ENCODE data around the gene KLF11.

DNA sequence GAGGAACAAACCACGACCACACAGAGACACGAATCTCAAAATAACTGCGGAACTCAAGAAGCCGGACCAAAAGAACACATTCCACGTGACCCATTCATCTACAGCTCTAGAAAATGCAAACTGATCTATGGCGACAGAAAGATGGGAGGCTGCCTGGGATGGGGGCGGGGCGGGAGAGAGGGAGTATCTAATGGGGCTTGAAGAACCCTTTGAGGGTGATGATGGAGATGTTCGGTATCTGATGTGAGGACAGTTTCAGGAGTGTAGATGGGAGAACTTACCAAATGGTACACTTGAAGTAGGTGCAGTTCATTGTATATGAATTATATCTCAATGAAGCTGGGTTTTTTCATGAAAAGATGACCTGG, 34.6 kb upstream of the KLF11 start:
- TF ChIP-seq, protein P1, sequence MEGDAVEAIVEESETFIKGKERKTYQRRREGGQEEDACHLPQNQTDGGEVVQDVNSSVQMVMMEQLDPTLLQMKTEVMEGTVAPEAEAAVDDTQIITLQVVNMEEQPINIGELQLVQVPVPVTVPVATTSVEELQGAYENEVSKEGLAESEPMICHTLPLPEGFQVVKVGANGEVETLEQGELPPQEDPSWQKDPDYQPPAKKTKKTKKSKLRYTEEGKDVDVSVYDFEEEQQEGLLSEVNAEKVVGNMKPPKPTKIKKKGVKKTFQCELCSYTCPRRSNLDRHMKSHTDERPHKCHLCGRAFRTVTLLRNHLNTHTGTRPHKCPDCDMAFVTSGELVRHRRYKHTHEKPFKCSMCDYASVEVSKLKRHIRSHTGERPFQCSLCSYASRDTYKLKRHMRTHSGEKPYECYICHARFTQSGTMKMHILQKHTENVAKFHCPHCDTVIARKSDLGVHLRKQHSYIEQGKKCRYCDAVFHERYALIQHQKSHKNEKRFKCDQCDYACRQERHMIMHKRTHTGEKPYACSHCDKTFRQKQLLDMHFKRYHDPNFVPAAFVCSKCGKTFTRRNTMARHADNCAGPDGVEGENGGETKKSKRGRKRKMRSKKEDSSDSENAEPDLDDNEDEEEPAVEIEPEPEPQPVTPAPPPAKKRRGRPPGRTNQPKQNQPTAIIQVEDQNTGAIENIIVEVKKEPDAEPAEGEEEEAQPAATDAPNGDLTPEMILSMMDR (IDR thresholded peaks at IDR 0.05), result no peak
- no peak for TF ChIP-seq ZFX (IDR thresholded peaks at IDR 0.05; ENCODE audit: borderline replicate concordance)
